Activated CD4-positive, alpha-beta T cell treated with anti-CD3 and anti-CD28 coated beads for 36 hours (primary cell): Measurements from ENCODE around the gene CXorf58. TPM values are rescaled to one million over a fixed set of nuclear protein-coding genes. Genes with fewer than 3 reads are reported as not detected.
"Not testable (repeated sequence)": the region's sequence is repeated elsewhere in the genome, so short reads cannot be mapped to it uniquely, and the experiment has no call there.

Experiments
- ATAC-seq: fragments of 200-7000 bp; cut with Tn5 transposase; one replicate; pipeline ENCODE4 v1.10.0; 2021; ENCODE audit warnings: mild to moderate bottlenecking, moderate library complexity
- CTCF ChIA-PET: fragments of 350-600 bp; sonication (Branson Sonifier 250); formaldehyde crosslinking; loops from one replicate; lab custom pipeline; 2021; ENCODE audit warnings: antibody characterized with exemption; lab: Charles Lee
- POLR2A ChIA-PET: fragments of 350-600 bp; sonication (Branson Sonifier 250); formaldehyde crosslinking; loops from one replicate; lab custom pipeline; 2021; ENCODE audit warnings: antibody characterized with exemption, inconsistent platforms; lab: Charles Lee
- DNase-seq: peaks from one replicate; pipeline ENCODE4 v3.0.0-alpha.2; 2020
- H3K27ac Mint-ChIP-seq: one replicate; pipeline ENCODE4 v1.8.0; 2021; ENCODE audit warnings: mixed read lengths
- H3K27me3 Mint-ChIP-seq: one replicate; pipeline ENCODE4 v1.8.0; 2021; ENCODE audit warnings: mixed read lengths
- H3K36me3 Mint-ChIP-seq: one replicate; pipeline ENCODE4 v1.8.0; 2021; ENCODE audit warnings: low read depth, mixed read lengths
- H3K4me1 Mint-ChIP-seq: one replicate; pipeline ENCODE4 v1.8.0; 2021; ENCODE audit warnings: mixed read lengths
- H3K4me3 Mint-ChIP-seq: one replicate; pipeline ENCODE4 v1.8.0; 2021; ENCODE audit warnings: mild to moderate bottlenecking, moderate library complexity, mixed read lengths
- H3K9me3 Mint-ChIP-seq: one replicate; pipeline ENCODE4 v1.8.0; 2021; ENCODE audit warnings: low read depth, mixed read lengths
- intact Hi-C, 2 experiments: fragments of 100-400 bp; cut with DNase I in 1 of 2; cut with micrococcal nuclease in 1 of 2; formaldehyde crosslinking; loops; one replicate each; pipeline versions ENCODE4 v1.14.2 to v1.15.1; 2022 to 2024; cut with DNase I, micrococcal nuclease
- total RNA-seq, 2 experiments: library from RNA; stranded (reverse); gene quantifications; one replicate each; pipeline ENCODE4 v1.2.3, GENCODE V29; 2021

CXorf58 gene
- total RNA-seq, 2 experiments from 2014 or later: 0.14 TPM; not detected in 1

DNA sequence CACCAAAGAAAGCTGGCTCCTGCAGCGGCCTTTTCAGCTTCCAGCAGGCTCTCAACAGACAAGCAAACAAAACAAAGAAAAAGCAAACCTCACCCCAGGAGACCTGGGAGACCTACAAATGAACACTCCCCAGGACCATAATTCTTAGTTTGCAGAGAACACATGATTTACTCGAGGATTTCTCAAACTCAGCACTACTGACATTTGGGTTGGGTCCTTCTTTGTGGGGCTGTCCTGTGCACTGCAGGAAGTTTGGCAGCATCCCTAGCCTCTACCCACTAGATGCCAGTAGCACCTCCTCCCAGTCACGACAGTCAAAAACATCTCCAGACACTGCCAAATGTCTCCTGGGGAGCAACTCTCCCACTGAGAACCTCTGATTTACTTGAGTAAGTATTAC lies 22.0 kb upstream of the CXorf58 start:
- H3K9me3 Mint-ChIP-seq: no peaks in the 10 kb centered on the region

GRCh38 chrX:23887451-23887850 lies 20.4 kb upstream of the CXorf58 start:
- no peak for DNase-seq
- Mint-ChIP-seq H3K27me3 (no peaks in the 10 kb centered on the region), H3K4me1 (peaks cover 17% of the 10 kb centered on the region), H3K9me3 (no peaks in the 10 kb centered on the region), H3K27ac (no peak overlapping the region), H3K4me3 (no peak overlapping the region), H3K36me3 (peaks cover 2% of the 10 kb centered on the region)
- intact Hi-C loops: no loop called here
- ATAC-seq: no peak
- ChIA-PET POLR2A (no interaction called here), CTCF (interaction anchor here (1.5 kb wide), 1 partner anchor 14 kb away, joined by 4 read pairs; no protein-coding TSS in a partner anchor)

More for the DNA sequence above, 22.0 kb upstream of the CXorf58 start:
- intact Hi-C loops: no loop called here
- Mint-ChIP-seq H3K36me3 (peaks cover 2% of the 10 kb centered on the region), H3K27me3 (no peaks in the 10 kb centered on the region), H3K4me1 (peaks cover 16% of the 10 kb centered on the region), H3K4me3 (no peak overlapping the region), H3K27ac (no peak overlapping the region)
- DNase-seq: no peak
- ChIA-PET POLR2A (no interaction called here), CTCF (interaction anchor here (0.7 kb wide), 1 partner anchor 89 kb away, joined by 3 read pairs; no protein-coding TSS in a partner anchor)
- ATAC-seq: no peak

DNA sequence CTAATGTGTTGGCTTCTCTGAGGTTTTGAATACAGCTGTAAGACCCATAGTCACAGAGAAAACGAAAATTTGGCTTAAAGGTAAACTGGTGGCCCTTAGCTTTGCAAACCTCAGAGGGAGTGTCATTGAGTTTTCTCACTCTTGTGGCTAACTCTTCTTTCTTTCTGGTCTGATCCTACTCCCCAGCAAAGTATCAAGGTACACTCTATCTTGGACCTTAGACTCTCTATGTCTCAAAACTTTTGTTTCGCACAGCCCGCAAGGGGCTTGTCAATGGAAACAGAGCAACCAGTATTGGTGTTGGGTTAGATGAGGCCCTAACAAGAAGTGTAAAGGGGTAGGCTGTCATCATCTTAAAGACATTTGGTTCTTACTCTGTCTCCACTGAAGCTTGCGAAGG lies 19.9 kb upstream of the CXorf58 start:
- no peaks in the 10 kb centered on the region for H3K9me3 Mint-ChIP-seq
- DNase-seq (no peak), ATAC-seq (no peak)
- H3K27ac Mint-ChIP-seq: no peak overlapping the region
- H3K4me3 Mint-ChIP-seq: no peak overlapping the region
- peaks cover 2% of the 10 kb centered on the region for H3K36me3 Mint-ChIP-seq
- intact Hi-C loops: no loop called here
- ChIA-PET POLR2A (no interaction called here), CTCF (interaction anchor here (1.5 kb wide), 1 partner anchor 13 kb away, joined by 4 read pairs; no protein-coding TSS in a partner anchor)
- no peaks in the 10 kb centered on the region for H3K27me3 Mint-ChIP-seq
- peaks cover 17% of the 10 kb centered on the region for H3K4me1 Mint-ChIP-seq

DNA sequence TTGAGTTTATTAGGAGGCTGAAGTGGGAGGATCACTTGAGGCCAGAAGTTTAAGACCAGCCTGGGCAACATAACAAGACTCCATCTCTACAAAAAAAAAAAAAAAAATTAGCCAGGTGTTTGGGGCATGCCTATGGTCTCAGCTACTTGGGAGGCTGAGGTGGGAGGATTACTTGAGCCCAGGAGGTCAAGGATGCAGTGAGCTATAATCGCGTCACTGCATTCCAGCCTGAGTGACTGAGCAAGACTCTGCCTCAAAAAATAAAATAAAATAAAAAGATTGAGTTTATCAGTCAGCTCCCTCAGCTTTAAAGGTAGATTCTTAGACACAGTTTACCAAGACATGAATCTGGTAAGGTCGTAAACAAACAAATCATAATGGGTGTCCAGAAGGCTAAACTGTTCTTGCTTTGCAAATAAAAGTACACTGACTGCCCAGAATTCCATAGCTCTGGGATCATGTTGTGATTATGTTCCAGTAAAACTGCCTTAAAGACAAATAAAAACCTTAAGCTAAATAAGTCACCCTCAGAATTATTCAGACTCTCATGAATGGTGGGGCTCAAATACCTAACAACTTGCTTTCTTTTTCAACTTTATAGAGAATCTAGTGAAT lies 18.8 kb upstream of the CXorf58 start:
- no peak for ATAC-seq
- H3K4me1 Mint-ChIP-seq: peaks cover 10% of the 10 kb centered on the region
- H3K36me3 Mint-ChIP-seq: peaks cover 2% of the 10 kb centered on the region

DNA sequence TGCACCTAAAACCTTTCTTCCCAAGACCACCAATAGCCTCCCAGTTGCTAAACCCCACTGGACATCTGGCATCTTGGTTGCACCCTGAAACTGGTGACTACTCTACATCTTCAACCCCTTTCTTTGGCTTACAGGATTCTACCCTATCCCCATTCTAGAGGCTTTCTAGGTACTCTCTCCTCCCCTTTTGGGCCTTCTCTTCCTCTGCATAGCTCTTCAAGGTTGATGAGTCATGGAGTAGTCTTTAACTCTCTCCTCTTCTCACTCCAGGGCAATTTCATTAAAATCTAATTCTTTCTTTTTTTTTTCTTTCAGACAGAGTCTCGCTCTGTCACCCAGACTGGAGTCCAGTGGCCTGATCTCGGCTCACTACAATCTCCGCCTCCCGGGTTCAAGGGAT lies 16.9 kb upstream of the CXorf58 start:
- ATAC-seq: no peak
- Mint-ChIP-seq H3K4me3 (no peak overlapping the region), H3K4me1 (peaks cover 2% of the 10 kb centered on the region), H3K27ac (no peak overlapping the region), H3K9me3 (no peaks in the 10 kb centered on the region), H3K36me3 (peaks cover 2% of the 10 kb centered on the region), H3K27me3 (no peaks in the 10 kb centered on the region)
- POLR2A ChIA-PET: no interaction called here
- no peak for DNase-seq
- CTCF ChIA-PET: no interaction called here
- intact Hi-C loops: no loop called here

More for the DNA sequence above, 18.8 kb upstream of the CXorf58 start:
- ChIA-PET CTCF (interaction anchor here (2.0 kb wide), 1 partner anchor 13 kb away, joined by 6 read pairs; no protein-coding TSS in a partner anchor), POLR2A (no interaction called here)
- Mint-ChIP-seq H3K9me3 (no peaks in the 10 kb centered on the region), H3K4me3 (no peak overlapping the region), H3K27me3 (no peaks in the 10 kb centered on the region), H3K27ac (no peak overlapping the region)
- DNase-seq: no peak
- intact Hi-C loops: no loop called here

- POLR2A ChIA-PET, CTCF ChIA-PET, ATAC-seq, H3K4me1 Mint-ChIP-seq, H3K9me3 Mint-ChIP-seq, H3K36me3 Mint-ChIP-seq, H3K27me3 Mint-ChIP-seq, H3K27ac Mint-ChIP-seq, H3K4me3 Mint-ChIP-seq, DNase-seq, intact Hi-C loops: not testable (repeated sequence)
These were observed 12.8 kb upstream of the CXorf58 start for GRCh38 chrX:23894993-23895392.

DNA sequence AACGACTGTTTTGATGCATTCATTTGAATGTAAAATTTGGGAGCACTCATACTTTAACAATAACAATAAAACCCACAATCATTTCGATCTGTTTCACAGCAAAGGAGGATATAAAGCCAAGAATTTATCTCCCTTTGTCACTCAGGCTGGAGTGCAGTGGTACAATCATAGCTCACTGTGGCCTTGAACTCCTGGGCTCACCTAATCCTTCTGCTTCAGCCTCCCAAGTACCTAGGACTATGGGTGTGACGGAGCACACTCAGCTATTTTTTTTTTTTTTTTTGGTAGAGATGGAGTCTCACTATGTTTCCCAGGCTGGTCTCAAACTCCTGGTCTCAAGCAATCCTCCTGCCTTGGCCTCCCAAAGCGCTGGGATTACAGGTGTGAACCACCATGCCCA lies 11.3 kb upstream of the CXorf58 start:
- H3K27me3 Mint-ChIP-seq, ATAC-seq, POLR2A ChIA-PET, DNase-seq, H3K27ac Mint-ChIP-seq, H3K4me1 Mint-ChIP-seq, intact Hi-C loops, H3K36me3 Mint-ChIP-seq, H3K9me3 Mint-ChIP-seq, H3K4me3 Mint-ChIP-seq: not testable (repeated sequence)
- CTCF ChIA-PET: interaction anchor here (0.6 kb wide), 1 partner anchor 202 kb away, joined by 4 read pairs; no protein-coding TSS in a partner anchor

DNA sequence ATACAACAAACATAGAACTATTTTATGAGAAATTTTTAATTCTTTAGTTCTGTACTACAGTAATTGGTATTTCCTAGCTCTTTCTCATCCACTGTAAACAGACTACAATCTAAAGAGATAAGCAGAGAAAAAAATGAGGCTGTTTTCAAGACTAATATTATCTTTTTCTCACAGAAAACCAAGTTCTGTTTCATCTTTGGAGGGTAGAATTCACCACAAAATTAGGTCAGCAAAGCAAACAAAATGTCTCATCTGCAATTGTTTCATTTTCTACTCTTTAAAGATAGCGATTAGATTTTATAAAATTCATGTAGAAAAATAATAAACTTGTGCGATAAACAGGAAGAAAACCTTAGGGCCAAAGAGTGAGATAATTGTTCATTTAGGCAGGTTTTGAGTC lies 10.8 kb upstream of the CXorf58 start:
- Mint-ChIP-seq H3K27me3 (no peaks in the 10 kb centered on the region), H3K36me3 (peaks cover 2% of the 10 kb centered on the region), H3K27ac (no peak overlapping the region), H3K9me3 (no peaks in the 10 kb centered on the region), H3K4me3 (no peak overlapping the region), H3K4me1 (no peaks in the 10 kb centered on the region)
- DNase-seq (no peak), ATAC-seq (no peak)
- POLR2A ChIA-PET: no interaction called here
- intact Hi-C loops: no loop called here
- CTCF ChIA-PET: interaction anchor here (0.5 to 0.7 kb wide), 3 partner anchors 121 to 258 kb away, joined by 3 to 4 read pairs (median 3); no protein-coding TSS in a partner anchor

DNA sequence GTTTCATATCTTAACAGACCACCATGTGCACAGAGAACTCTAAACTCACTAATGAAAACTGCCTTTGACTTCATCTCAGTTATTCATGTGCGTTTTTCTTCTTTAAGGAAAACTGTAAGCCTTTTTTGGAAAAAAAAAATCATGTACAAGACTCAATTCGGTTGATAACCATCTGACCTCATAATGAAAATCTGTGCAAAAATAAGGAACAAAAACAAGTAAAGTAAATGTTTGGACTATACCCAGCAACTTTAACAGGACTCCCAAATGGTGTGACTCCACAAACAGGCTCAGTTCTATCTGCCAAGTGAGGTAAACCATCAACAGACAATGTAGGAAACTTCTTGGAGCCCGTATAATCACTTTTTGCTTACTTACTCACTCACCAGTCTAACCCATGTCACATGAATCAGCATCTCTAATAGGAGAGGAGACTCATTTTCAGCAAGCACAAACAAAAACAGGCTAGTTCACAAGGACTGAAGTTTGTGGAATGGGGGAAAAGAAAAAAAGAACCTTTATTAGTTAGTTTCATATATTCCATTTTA lies 9.3 kb upstream of the CXorf58 start:
- ChIA-PET POLR2A (no interaction called here), CTCF (interaction anchor here (0.7 kb wide), 1 partner anchor 125 kb away, joined by 3 read pairs; no protein-coding TSS in a partner anchor)
- H3K4me1 Mint-ChIP-seq: no peaks in the 10 kb centered on the region
- H3K4me3 Mint-ChIP-seq: no peak overlapping the region
- H3K27me3 Mint-ChIP-seq: no peaks in the 10 kb centered on the region
- DNase-seq: no peak
- intact Hi-C loops: no loop called here
- no peak for ATAC-seq
- no peak overlapping the region for H3K27ac Mint-ChIP-seq
- peaks cover 2% of the 10 kb centered on the region for H3K36me3 Mint-ChIP-seq
- no peaks in the 10 kb centered on the region for H3K9me3 Mint-ChIP-seq

DNA sequence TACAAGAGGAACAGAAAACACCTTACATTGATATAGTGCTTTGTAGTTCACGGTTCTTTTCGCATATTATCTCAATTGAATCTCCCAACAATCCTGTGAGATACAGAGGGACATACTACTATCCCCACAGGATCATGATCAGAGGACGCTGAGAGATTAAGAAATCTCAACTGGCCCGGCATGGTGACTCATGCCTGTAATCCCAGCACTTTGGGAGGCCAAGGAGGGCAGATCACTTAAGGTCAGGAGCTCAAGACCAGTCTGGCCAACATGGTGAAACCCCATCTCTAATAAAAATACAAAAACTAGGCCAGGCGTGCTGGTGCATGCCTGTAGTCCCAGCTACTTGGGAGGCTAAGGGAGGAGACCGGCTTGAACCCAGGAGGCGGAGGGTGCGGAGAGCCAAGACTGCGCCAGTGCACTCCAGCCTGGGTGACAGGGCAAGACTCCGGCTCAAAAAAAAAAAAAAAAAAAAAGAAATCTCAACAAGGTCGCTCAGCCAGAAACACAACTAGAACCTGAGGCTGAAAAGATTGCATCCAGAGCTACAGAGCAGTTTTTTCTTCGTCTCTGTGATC lies 7.5 kb upstream of the CXorf58 start:
- Mint-ChIP-seq H3K36me3 (no peaks in the 10 kb centered on the region), H3K9me3 (no peaks in the 10 kb centered on the region), H3K27me3 (no peaks in the 10 kb centered on the region), H3K27ac (no peak overlapping the region), H3K4me1 (no peaks in the 10 kb centered on the region), H3K4me3 (no peak overlapping the region)
- DNase-seq: no peak
- CTCF ChIA-PET: interaction anchor here (0.7 to 3.4 kb wide), 4 partner anchors 118 to 216 kb away, joined by 4 to 28 read pairs (median 17); partner anchors contain the start of gene SAT1
- no peak for ATAC-seq
- POLR2A ChIA-PET: interaction anchor here (0.5 kb wide), 1 partner anchor 202 kb away, joined by 3 read pairs; no protein-coding TSS in a partner anchor
- intact Hi-C loops: loop anchor here (10.0 kb wide), 2 partner anchors 1706 to 1916 kb away; no protein-coding TSS in a partner anchor

GRCh38 chrX:23901060-23901459 lies 6.7 kb upstream of the CXorf58 start:
- peak; percentile 58 for ATAC-seq
- Mint-ChIP-seq H3K9me3 (no peaks in the 10 kb centered on the region), H3K36me3 (no peaks in the 10 kb centered on the region), H3K27ac (no peak overlapping the region), H3K4me3 (no peak overlapping the region), H3K4me1 (peaks cover 3% of the 10 kb centered on the region), H3K27me3 (no peaks in the 10 kb centered on the region)
- no peak for DNase-seq
- ChIA-PET POLR2A (interaction anchor here (0.5 to 0.6 kb wide), 2 partner anchors 119 to 203 kb away, joined by 3 read pairs; no protein-coding TSS in a partner anchor), CTCF (interaction anchor here (0.7 to 3.4 kb wide), 14 partner anchors 13 to 263 kb away, joined by 3 to 28 read pairs (median 8); partner anchors contain the start of gene SAT1)
- intact Hi-C loops: loop anchor here (10.0 kb wide), 2 partner anchors 1706 to 1916 kb away; no protein-coding TSS in a partner anchor
